Gastroesophageal sphincter (tissue), 4 donors: ENCODE data around the gene MYADML2. TPM values are rescaled to one million over a fixed set of nuclear protein-coding genes. Genes with fewer than 3 reads are reported as not detected.

Experiments used
- ATAC-seq: fragments of 150-250 bp; one replicate; pipeline ENCODE4 v1.9.1; 2016; ENCODE audit warnings: mild to moderate bottlenecking, moderate library complexity
- H3K27ac ChIP-seq, 4 donors: fragments of 200-600 bp; sonication (generic) in 3 of 4; 1 replicate in 3 of 4; 2 replicates in 1 of 4; pipeline ENCODE4 v1.5.1; 2016 to 2019
- H3K27me3 ChIP-seq: fragments of 200-600 bp; sonication (generic); one replicate; pipeline ENCODE4 v1.5.1; 2019
- H3K36me3 ChIP-seq, 2 donors: fragments of 200-600 bp; sonication (generic); one replicate each; pipeline ENCODE4 v1.5.1; 2019; ENCODE audit warnings: control low read depth in 1 of 2
- H3K4me1 ChIP-seq, 3 donors: fragments of 200-600 bp; sonication (generic); 1 replicate in 2 of 3; 2 replicates in 1 of 3; pipeline ENCODE4 v1.5.1; 2016 to 2019; ENCODE audit warnings: control low read depth in 2 of 3
- H3K4me3 ChIP-seq, 2 donors: fragments of 200-600 bp; sonication (generic); one replicate each; pipeline ENCODE4 v1.5.1; 2019; ENCODE audit warnings: mild to moderate bottlenecking in 1 of 2, moderate library complexity in 1 of 2
- H3K9me3 ChIP-seq, 3 donors: fragments of 200-600 bp; sonication (generic); one replicate each; pipeline ENCODE4 v1.5.1; 2017 to 2019; ENCODE audit warnings: control low read depth in 2 of 3
- CTCF ChIP-seq, 4 experiments: fragments of 200-600 bp in 2 of 4; fragments of 450-650 bp in 2 of 4; sonication (generic) in 1 of 4; IDR thresholded peaks; one replicate each; pipeline ENCODE4 v1.5.1; 2017 to 2019; ENCODE audit warnings: antibody characterized with exemption in 4 of 4, mild to moderate bottlenecking in 2 of 4, moderate library complexity in 2 of 4
- EP300 ChIP-seq: sonication (generic); formaldehyde crosslinking; IDR thresholded peaks from one replicate; pipeline ENCODE4 v1.6.1; 2017; ENCODE audit warnings: antibody characterized with exemption, mild to moderate bottlenecking
- POLR2A ChIP-seq, 2 donors: fragments of 450-650 bp; IDR thresholded peaks; one replicate each; pipeline ENCODE4 v1.6.1; 2017; ENCODE audit warnings: antibody characterized with exemption in 2 of 2, mild to moderate bottlenecking in 2 of 2, moderate library complexity in 1 of 2
- POLR2AphosphoS5 ChIP-seq: sonication (generic); formaldehyde crosslinking; IDR thresholded peaks from one replicate; pipeline ENCODE4 v1.6.1; 2017; ENCODE audit warnings: antibody characterized with exemption
- WGBS, 2 donors: methylation state at CpG; one replicate each; pipeline ENCODE4 v1.1.5; 2018; ENCODE audit warnings: low coverage in 1 of 2; 5-methylcytosine and 5-hydroxymethylcytosine counted together
- total RNA-seq, 4 donors: library from RNA; depleted of rRNA; stranded (reverse); fragments of >200 nt; gene quantifications; one replicate each; pipeline ENCODE4 v1.1.0, GENCODE V29; 2016

MYADML2 gene
- total RNA-seq, 4 donors from 2014 or later: not detected

GRCh38 chr17:81977211-81977808 is 30.3 kb upstream of the MYADML2 start, which contains the start of gene ASPSCR1:
Gene ASPSCR1 (plus strand): TSS chr17:81977629. CDS start chr17:81977647, 18 bp downstream.
- H3K27ac ChIP-seq: peak within 1 kb of the TSS; percentile 34 to 95 (median 92)
- H3K36me3 ChIP-seq: peaks cover 0 to 32% of the 10 kb centered on the region in 2 donors
- peaks cover 18% of the 10 kb centered on the region for H3K27me3 ChIP-seq
- WGBS, 2 donors: no CpG with 5 or more reads among the region's 76 CpGs
- H3K9me3 ChIP-seq: no peaks in the 10 kb centered on the region
- TF ChIP-seq POLR2A (IDR thresholded peaks at IDR 0.05): peak; percentile 67 to 89
- TF ChIP-seq POLR2AphosphoS5: no peak
- no peak for TF ChIP-seq EP300
- peak in 1 of 4 experiments; percentile 5 for TF ChIP-seq CTCF (IDR thresholded peaks at IDR 0.05)
- peak; percentile 97 for ATAC-seq
- H3K4me1 ChIP-seq: peaks cover 0 to 22% (median 7%) of the 10 kb centered on the region in 3 donors
- peak within 1 kb of the TSS; percentile 57 to 94 for H3K4me3 ChIP-seq

DNA sequence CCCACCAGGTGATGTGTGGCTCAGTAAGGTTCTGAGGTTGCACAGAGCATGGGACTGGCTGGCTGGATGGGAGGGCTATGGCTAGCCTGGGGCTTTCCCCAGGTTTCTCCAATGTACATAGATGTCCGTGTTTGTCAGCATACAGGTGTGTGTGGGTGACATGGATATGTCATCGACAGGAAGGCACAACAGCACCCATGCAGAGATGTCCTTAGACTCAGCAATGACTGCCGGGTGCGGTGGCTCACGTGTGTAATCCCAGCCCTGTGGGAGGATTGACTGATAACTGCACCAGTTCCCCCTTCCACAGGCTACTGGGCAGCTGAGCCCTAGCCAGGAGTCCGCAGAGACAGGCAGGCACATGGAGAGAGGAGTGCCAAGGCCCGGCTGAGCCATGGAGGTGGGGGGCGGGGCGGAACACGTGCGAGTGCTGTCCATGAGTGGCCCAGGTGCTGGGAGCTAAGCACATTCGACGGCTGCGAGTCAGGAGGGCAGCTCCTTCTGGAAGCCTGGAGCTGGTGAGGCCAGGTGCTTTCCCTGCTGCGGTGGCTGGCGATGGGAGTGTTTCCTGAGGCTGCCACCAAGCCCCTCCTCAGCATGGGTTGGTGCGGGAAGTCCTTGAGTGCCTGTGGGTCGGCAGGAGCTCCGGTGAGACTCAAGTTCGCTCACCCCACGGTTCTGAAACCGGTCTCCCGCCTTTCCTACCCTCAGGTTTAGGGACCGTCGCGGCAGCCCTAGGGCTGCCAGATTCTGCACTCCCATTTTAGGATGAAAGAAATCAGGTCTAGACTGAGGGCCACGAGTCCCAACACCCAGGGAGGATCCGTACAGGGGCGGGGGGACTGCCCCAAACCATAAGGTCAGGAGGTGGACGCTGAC is 29.5 kb upstream of the MYADML2 start:
- peaks cover 25% of the 10 kb centered on the region for H3K27me3 ChIP-seq
- peak; percentile 12 for ATAC-seq
- H3K36me3 ChIP-seq: peaks cover 0 to 25% of the 10 kb centered on the region in 2 donors
- H3K4me1 ChIP-seq: peaks cover 0 to 22% (median 7%) of the 10 kb centered on the region in 3 donors
- peak overlapping the region; percentile 34 to 95 (median 92) for H3K27ac ChIP-seq
- no peaks in the 10 kb centered on the region for H3K9me3 ChIP-seq
- peak overlapping the region; percentile 57 to 94 for H3K4me3 ChIP-seq
- WGBS, 2 donors: 20 to 61% methylated on average over 4 of the region's 30 CpGs
- TF ChIP-seq EP300 (no peak), CTCF (IDR thresholded peaks at IDR 0.05) (no peak)

- Histone ChIP-seq H3K4me1 (peaks cover 0 to 22% (median 5%) of the 10 kb centered on the region in 3 donors), H3K9me3 (no peaks in the 10 kb centered on the region), H3K27ac (no peak overlapping the region), H3K4me3 (no peak overlapping the region), H3K36me3 (no peaks in the 10 kb centered on the region), H3K27me3 (peaks cover 41% of the 10 kb centered on the region)
- no peak for ATAC-seq
- TF ChIP-seq EP300: no peak
- no peak for TF ChIP-seq CTCF (IDR thresholded peaks at IDR 0.05)
- TF ChIP-seq POLR2A (IDR thresholded peaks at IDR 0.05): no peak
- no peak for TF ChIP-seq POLR2AphosphoS5
These were observed 26.4 kb upstream of the MYADML2 start for GRCh38 chr17:81973432-81973831.

GRCh38 chr17:81968850-81969812 is 22.1 kb upstream of the MYADML2 start:
- Histone ChIP-seq H3K27ac (no peak overlapping the region), H3K27me3 (peaks cover 73% of the 10 kb centered on the region), H3K4me1 (peaks cover 0 to 29% (median 11%) of the 10 kb centered on the region in 3 donors), H3K4me3 (no peak overlapping the region), H3K36me3 (no peaks in the 10 kb centered on the region), H3K9me3 (no peaks in the 10 kb centered on the region)
- whole genome bisulfite sequencing, 2 donors: 87 to 93% methylated on average over 3 to 4 of the region's 12 CpGs
- no peak for TF ChIP-seq EP300
- TF ChIP-seq POLR2AphosphoS5: no peak
- no peak for TF ChIP-seq POLR2A (IDR thresholded peaks at IDR 0.05)
- no peak for TF ChIP-seq CTCF (IDR thresholded peaks at IDR 0.05)
- no peak for ATAC-seq
